ENCODE measurements around the gene HMGCL. TPM values are rescaled to one million over a fixed set of nuclear protein-coding genes. Genes with fewer than 3 reads are reported as not detected.

HMGCL gene
- total and polyA plus RNA-seq, 2 donors (not counting 1 experiment from before 2014, with no cell fraction given): 41.3 to 74.6 TPM

DNA sequence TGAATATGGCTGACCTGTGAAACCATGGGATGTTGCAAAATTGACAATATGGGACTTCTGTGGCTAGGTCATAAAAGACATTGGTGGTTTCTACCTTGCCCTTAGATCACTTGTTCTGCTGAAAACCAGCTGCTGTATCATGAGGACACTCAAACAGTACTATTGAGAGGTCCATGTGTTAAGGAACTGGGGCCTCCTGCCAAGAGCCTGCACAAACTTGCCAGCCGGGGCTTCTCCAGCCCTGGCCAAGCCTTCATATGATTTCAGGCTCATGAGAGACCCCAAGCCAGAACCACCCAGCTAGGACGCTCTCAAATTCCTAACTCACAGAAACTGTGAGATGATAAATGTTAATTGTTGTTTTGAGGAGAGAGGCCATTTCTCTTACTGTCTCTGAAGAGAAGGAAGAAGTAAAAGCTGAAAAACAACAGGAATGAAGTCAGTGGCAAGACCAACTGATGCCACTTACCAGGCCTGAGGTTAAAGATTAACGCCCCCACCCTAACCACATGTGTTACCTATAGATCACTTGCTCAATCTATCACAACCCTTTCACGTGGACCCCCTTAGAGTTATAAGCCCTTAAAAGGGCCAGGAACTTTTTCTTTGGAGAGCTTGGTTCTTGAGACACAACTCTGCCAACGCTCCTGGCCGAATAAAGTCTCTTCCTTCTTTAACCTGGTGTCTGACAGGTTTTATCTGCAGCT is 50.9 kb downstream of the HMGCL start:
- H3K79me2 ChIP-seq (ENCODE audit: control insufficient read depth, insufficient read depth, low read length): peaks cover 14% of the 10 kb centered on the region
- H3K27me3 ChIP-seq (ENCODE audit: control insufficient read depth, insufficient read depth, low read length): no peaks in the 10 kb centered on the region
- H4K20me1 ChIP-seq (ENCODE audit: control insufficient read depth, extremely low read depth, insufficient read depth, low read length): no peaks in the 10 kb centered on the region
- no peak overlapping the region for H3K4me3 ChIP-seq (replicated peaks in 1 of 4; ENCODE audit: control extremely low read depth in 1 of 4, insufficient read depth in 1 of 4, low read depth in 3 of 4, low read length in 4 of 4)
- no peak overlapping the region for H3K27ac ChIP-seq (ENCODE audit: insufficient read depth, low read length)
- no peak overlapping the region for H3K4me2 ChIP-seq (ENCODE audit: extremely low read depth, insufficient read depth, low read length)
- no peaks in the 10 kb centered on the region for H3K9me3 ChIP-seq (ENCODE audit: control insufficient read depth, insufficient read depth, low read depth, low read length)
- peaks cover 5% of the 10 kb centered on the region for H3K4me1 ChIP-seq (ENCODE audit: control insufficient read depth, extremely low read depth, insufficient read depth, low read length)
- no peaks in the 10 kb centered on the region for H3K36me3 ChIP-seq (ENCODE audit: control insufficient read depth, insufficient read depth, low read length)
- TF ChIP-seq EZH2 (IDR thresholded peaks at IDR 0.05; ENCODE audit: low read length, missing control alignments): no peak
- TF ChIP-seq, protein P1, sequence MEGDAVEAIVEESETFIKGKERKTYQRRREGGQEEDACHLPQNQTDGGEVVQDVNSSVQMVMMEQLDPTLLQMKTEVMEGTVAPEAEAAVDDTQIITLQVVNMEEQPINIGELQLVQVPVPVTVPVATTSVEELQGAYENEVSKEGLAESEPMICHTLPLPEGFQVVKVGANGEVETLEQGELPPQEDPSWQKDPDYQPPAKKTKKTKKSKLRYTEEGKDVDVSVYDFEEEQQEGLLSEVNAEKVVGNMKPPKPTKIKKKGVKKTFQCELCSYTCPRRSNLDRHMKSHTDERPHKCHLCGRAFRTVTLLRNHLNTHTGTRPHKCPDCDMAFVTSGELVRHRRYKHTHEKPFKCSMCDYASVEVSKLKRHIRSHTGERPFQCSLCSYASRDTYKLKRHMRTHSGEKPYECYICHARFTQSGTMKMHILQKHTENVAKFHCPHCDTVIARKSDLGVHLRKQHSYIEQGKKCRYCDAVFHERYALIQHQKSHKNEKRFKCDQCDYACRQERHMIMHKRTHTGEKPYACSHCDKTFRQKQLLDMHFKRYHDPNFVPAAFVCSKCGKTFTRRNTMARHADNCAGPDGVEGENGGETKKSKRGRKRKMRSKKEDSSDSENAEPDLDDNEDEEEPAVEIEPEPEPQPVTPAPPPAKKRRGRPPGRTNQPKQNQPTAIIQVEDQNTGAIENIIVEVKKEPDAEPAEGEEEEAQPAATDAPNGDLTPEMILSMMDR (conservative IDR thresholded peaks at IDR 0.05 in 1 of 2, IDR thresholded peaks at IDR 0.05 in 1 of 2; ENCODE audit: low read depth in 1 of 2, low read length in 2 of 2): no peak
- H3K9ac ChIP-seq (ENCODE audit: insufficient read depth, low read length): no peak overlapping the region
- DNase-seq (ENCODE audit: low read depth in 2 of 2): no peak
- no peak overlapping the region for H2AFZ ChIP-seq (ENCODE audit: low read length)

DNA sequence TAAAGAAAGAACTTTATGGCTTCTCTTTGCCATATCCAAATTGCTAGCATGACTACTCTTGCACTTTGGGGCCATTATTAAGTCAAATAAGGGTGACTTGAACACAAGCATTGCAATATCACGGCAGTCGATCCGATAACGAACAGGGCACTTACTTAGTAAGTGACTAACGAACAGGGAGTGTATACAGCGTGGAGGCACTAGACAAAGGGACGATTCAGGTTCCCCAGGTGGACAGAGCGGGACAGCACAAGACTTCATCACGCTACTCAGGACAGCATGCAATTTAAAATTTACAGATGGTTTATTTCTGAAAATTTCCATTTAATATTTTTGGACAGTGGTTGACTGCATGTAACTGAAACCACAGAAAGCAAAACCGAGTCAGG is 52.4 kb downstream of the HMGCL start:
- H3K79me2 ChIP-seq (ENCODE audit: control insufficient read depth, insufficient read depth, low read length): peaks cover 2% of the 10 kb centered on the region
- H4K20me1 ChIP-seq (ENCODE audit: control insufficient read depth, extremely low read depth, insufficient read depth, low read length): no peaks in the 10 kb centered on the region
- no peaks in the 10 kb centered on the region for H3K9me3 ChIP-seq (ENCODE audit: control insufficient read depth, insufficient read depth, low read depth, low read length)
- no peak for DNase-seq (ENCODE audit: low read depth in 2 of 2)
- TF ChIP-seq, protein P1 (conservative IDR thresholded peaks at IDR 0.05 in 1 of 2, IDR thresholded peaks at IDR 0.05 in 1 of 2; ENCODE audit: low read depth in 1 of 2, low read length in 2 of 2): no peak
- no peak for TF ChIP-seq EZH2 (IDR thresholded peaks at IDR 0.05; ENCODE audit: low read length, missing control alignments)
- no peak overlapping the region for H3K27ac ChIP-seq (ENCODE audit: insufficient read depth, low read length)
- H3K4me3 ChIP-seq (replicated peaks in 1 of 4; ENCODE audit: control extremely low read depth in 1 of 4, insufficient read depth in 1 of 4, low read depth in 3 of 4, low read length in 4 of 4): no peak overlapping the region
- H3K4me1 ChIP-seq (ENCODE audit: control insufficient read depth, extremely low read depth, insufficient read depth, low read length): no peaks in the 10 kb centered on the region
- no peak overlapping the region for H3K4me2 ChIP-seq (ENCODE audit: extremely low read depth, insufficient read depth, low read length)
- H2AFZ ChIP-seq (ENCODE audit: low read length): no peak overlapping the region
- H3K27me3 ChIP-seq (ENCODE audit: control insufficient read depth, insufficient read depth, low read length): no peaks in the 10 kb centered on the region
- H3K9ac ChIP-seq (ENCODE audit: insufficient read depth, low read length): no peak overlapping the region
- no peaks in the 10 kb centered on the region for H3K36me3 ChIP-seq (ENCODE audit: control insufficient read depth, insufficient read depth, low read length)

DNA sequence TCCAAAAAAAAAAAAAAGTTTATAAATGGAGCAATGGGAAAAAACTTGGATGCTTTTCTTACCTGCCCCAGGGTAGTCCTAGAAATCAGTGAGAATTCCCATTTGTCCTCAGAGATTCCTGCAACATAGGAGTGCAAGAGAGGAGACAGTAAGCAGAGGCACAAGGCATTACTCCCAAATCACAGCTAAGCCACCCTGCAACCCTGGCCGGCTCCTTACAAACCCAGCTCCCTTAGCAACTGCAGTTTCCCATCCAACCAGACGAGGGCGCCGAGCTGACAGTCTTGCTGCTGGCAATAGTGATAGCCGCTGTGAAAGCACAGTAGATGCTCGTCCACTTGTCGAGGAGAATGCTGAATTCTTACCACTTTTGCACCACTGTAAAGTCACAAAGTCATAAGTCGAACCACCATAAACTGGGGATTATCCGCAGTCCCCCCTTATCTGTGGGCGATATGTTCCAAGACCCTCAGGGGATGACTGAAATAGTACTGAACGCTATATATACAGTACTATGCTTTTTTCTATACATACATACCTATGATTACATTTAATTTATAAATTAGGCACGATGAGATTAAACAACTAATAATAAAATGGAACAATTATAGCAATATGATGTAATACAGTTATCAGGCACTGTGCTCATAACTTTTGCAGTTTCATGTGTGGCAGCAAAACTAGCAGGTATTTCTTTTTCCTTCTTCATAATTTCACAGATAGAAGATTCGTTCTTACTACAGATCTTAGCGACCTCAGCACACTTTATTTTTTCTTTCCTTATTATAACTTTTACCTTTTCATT is 53.0 kb downstream of the HMGCL start:
- DNase-seq (ENCODE audit: low read depth in 2 of 2): peak; percentile 65 to 81
- TF ChIP-seq, protein P1 (conservative IDR thresholded peaks at IDR 0.05 in 1 of 2, IDR thresholded peaks at IDR 0.05 in 1 of 2; ENCODE audit: low read depth in 1 of 2, low read length in 2 of 2): peak; percentile 98 to 99
- TF ChIP-seq EZH2 (IDR thresholded peaks at IDR 0.05; ENCODE audit: low read length, missing control alignments): no peak
- Histone ChIP-seq H3K27ac (ENCODE audit: insufficient read depth, low read length) (no peak overlapping the region), H2AFZ (ENCODE audit: low read length) (no peak overlapping the region), H3K9ac (ENCODE audit: insufficient read depth, low read length) (no peak overlapping the region), H3K36me3 (ENCODE audit: control insufficient read depth, insufficient read depth, low read length) (peaks cover 2% of the 10 kb centered on the region), H3K4me2 (ENCODE audit: extremely low read depth, insufficient read depth, low read length) (no peak overlapping the region), H3K4me1 (ENCODE audit: control insufficient read depth, extremely low read depth, insufficient read depth, low read length) (no peaks in the 10 kb centered on the region), H3K27me3 (ENCODE audit: control insufficient read depth, insufficient read depth, low read length) (no peaks in the 10 kb centered on the region), H3K4me3 (replicated peaks in 1 of 4; ENCODE audit: control extremely low read depth in 1 of 4, insufficient read depth in 1 of 4, low read depth in 3 of 4, low read length in 4 of 4) (no peak overlapping the region), H3K9me3 (ENCODE audit: control insufficient read depth, insufficient read depth, low read depth, low read length) (no peaks in the 10 kb centered on the region), H3K79me2 (ENCODE audit: control insufficient read depth, insufficient read depth, low read length) (no peaks in the 10 kb centered on the region), H4K20me1 (ENCODE audit: control insufficient read depth, extremely low read depth, insufficient read depth, low read length) (no peaks in the 10 kb centered on the region)

All from fibroblast of lung (primary cell).